ENCODE data around the gene BARX1.

Gene BARX1, protein sequence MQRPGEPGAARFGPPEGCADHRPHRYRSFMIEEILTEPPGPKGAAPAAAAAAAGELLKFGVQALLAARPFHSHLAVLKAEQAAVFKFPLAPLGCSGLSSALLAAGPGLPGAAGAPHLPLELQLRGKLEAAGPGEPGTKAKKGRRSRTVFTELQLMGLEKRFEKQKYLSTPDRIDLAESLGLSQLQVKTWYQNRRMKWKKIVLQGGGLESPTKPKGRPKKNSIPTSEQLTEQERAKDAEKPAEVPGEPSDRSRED

DNA sequence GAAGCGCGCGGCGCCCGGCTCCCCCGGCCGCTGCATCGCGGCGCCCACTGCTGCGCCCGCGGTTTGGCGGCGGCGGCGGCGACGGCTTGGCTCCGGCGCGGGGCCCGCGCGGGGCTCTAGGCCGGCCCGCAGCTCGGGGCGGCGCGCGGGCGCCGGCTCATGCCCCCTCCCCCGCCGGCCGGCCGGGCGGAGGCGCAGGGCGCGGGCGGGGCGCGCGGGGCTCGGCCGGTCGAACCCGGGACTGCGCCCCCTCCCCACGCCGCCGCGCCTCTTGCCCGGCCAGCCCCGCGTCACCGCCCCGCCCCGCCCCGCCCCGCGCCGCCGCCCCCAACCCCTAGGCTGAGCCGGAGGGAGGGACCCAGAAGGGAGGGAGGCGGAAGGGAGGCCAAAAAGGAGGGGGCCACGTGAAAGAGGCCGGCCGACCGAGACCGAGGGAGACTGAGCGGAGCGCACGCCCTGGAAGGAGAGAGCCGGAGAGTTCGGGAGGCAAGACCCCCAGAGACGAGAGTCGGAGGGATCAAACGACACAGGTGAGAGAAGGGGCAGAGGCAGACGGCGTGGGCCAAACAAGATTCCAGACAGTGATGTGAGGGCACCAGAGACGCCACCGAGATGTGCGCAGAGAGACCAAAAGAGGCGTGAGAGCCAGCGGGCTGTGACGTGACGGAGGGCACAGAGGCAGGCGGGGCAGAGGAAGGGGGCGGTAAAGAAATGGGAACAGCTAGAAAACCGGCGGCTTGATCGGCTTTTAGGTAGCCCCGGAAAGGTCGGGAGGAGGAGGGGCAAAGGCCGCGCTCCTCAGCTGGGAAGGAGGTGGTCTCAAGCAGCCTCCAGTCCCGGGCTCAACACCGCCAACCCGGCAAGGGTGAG is at the start of gene BARX1:
Gene BARX1, minus strand, starts transcription at position 245 of the 870 bp plus-strand sequence. Its CDS starts 209 bp downstream, at position 36.
- no peak within 1 kb of the TSS for H3K4me3 ChIP-seq (ENCODE audit: low read depth, low read length)
- no peak for DNase-seq (ENCODE audit: low read depth, low spot score)
- TF ChIP-seq, protein P1, sequence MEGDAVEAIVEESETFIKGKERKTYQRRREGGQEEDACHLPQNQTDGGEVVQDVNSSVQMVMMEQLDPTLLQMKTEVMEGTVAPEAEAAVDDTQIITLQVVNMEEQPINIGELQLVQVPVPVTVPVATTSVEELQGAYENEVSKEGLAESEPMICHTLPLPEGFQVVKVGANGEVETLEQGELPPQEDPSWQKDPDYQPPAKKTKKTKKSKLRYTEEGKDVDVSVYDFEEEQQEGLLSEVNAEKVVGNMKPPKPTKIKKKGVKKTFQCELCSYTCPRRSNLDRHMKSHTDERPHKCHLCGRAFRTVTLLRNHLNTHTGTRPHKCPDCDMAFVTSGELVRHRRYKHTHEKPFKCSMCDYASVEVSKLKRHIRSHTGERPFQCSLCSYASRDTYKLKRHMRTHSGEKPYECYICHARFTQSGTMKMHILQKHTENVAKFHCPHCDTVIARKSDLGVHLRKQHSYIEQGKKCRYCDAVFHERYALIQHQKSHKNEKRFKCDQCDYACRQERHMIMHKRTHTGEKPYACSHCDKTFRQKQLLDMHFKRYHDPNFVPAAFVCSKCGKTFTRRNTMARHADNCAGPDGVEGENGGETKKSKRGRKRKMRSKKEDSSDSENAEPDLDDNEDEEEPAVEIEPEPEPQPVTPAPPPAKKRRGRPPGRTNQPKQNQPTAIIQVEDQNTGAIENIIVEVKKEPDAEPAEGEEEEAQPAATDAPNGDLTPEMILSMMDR (IDR thresholded peaks at IDR 0.05; ENCODE audit: low read depth, low read length), result no peak
- in situ Hi-C loops (cut with HindIII; ENCODE audit: low sequenced_read_pairs), result no loop called here

DNA sequence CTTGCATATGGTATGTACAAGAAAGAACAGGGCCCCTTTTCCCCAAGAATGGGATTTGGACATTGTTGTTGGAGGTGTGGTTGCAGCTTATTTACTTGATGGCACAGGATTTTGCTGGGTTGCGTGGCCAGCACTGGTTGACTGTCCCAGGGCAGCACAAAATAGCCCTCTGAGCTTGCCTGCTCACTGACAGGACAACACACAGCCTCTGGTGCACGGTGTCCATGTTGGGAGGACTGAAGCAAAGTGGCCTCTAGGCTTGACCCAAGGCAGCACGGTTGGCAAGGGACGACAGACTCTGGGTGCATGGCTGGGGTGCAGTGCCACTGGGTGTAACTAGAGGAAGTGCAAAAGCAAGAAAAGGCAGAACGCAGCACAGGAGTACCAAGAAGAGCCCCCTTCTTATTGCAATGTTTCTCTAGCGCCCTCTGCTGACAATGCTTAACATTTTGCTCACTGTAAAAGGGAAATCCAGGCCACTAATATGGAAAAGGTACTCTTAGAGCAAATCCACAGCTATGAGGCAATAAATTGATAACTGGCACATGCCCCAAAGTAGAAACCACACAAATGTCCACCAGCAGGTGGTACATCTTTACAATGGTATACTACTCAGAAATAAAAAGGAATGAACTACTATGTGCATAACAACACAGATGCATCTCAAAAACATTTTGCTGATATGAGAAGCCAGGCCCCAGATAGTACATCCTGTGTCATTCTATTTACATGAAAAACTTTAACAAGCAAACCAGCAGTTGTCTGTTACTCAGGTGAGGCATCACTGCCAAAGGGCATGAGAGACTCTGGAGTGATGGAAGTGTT is 47.4 kb upstream of the BARX1 start:
- DNase-seq (ENCODE audit: low read depth, low spot score), result peak; percentile 57

DNA sequence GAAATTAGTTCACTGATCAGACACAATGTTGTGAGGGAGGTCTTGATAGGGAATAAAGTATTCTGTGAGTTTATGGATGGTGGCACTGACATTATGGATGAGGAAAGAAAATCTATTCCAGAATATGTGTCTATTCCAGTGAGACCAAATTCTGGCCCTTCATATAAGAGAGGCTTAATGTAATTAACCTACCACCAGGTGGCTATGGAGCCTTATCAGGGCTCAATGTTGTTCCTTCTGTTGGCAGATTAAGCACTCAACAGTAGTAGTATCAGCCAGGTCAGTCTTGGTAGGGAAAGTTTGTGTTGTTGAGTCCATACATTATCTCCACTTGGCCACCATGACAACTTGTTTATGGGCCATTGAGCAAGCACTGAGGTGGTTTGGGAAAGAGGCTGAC is 41.7 kb upstream of the BARX1 start:
- in situ Hi-C loops (cut with HindIII; ENCODE audit: low sequenced_read_pairs), result no loop called here
- TF ChIP-seq, protein P1 (IDR thresholded peaks at IDR 0.05; ENCODE audit: low read depth, low read length), result no peak
- no peak for DNase-seq (ENCODE audit: low read depth, low spot score)
- H3K4me3 ChIP-seq (ENCODE audit: low read depth, low read length), result no peak overlapping the region

More for the DNA sequence above, 47.4 kb upstream of the BARX1 start:
- in situ Hi-C loops (cut with HindIII; ENCODE audit: low sequenced_read_pairs), result no loop called here
- TF ChIP-seq, protein P1 (IDR thresholded peaks at IDR 0.05; ENCODE audit: low read depth, low read length), result peak; percentile 61
- no peak overlapping the region for H3K4me3 ChIP-seq (ENCODE audit: low read depth, low read length)

DNA sequence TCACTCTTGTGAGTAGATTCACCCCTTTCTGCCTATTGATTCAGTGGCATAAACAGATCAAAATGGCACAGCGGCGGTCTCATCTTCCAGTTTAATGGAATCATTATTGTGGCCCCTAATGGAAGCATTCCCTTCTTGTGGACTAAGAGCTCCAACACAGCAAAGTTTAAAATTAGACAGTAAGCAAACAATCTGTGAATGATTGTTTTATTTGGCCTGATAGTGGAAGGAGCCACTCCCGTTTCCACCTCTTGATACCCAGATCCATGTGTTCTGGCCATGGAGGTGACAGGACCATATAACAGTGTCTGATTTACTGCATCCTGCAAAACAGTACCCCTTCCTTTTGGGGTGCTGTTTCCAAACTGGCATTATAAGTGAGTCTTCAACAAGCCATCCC is 41.2 kb upstream of the BARX1 start:
- TF ChIP-seq, protein P1 (IDR thresholded peaks at IDR 0.05; ENCODE audit: low read depth, low read length), result no peak
- in situ Hi-C loops (cut with HindIII; ENCODE audit: low sequenced_read_pairs), result no loop called here
- H3K4me3 ChIP-seq (ENCODE audit: low read depth, low read length), result no peak overlapping the region
- no peak for DNase-seq (ENCODE audit: low read depth, low spot score)

DNA sequence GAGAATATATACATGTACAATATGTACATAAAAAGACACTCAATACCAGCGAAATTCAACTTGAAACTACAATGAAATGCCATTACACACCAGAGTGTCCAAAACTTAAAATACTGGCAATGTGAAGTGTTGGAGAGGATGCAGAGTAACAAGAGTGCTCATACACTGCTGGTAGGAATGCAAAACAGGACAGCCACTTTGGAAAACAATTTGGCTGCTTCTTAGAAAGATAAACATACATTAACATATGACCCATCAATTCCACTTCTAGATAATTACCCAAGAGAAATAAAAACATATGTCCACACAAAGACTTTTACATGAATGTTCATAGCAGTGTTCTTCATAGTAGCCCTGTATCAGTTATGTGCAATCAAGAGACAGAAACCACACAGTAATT is 39.4 kb upstream of the BARX1 start:
- H3K4me3 ChIP-seq (ENCODE audit: low read depth, low read length), result no peak overlapping the region
- in situ Hi-C loops (cut with HindIII; ENCODE audit: low sequenced_read_pairs), result no loop called here
- TF ChIP-seq, protein P1 (IDR thresholded peaks at IDR 0.05; ENCODE audit: low read depth, low read length), result no peak
- DNase-seq (ENCODE audit: low read depth, low spot score), result no peak

DNA sequence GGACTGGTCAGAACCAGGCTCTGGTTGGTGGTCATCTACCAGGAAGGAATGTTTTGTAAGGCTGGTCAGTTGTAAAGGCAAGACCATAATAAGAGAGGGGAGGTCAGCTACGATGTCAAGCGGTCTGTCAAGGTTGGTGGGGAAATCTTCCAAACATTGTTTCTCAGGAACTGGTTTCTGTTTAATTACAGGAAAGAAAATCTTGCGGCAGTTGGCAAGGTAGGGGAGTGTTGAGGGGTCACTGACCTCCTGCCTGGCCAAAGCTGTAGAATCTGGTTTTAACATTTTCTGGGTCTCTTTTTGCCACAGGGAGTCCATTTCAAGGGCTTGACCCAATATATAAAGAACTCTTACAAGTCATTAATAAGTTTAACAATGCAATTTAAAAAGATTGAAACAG is 39.0 kb upstream of the BARX1 start:
- in situ Hi-C loops (cut with HindIII; ENCODE audit: low sequenced_read_pairs), result no loop called here

More for the DNA sequence above, 39.0 kb upstream of the BARX1 start:
- DNase-seq (ENCODE audit: low read depth, low spot score), result no peak
- TF ChIP-seq, protein P1 (IDR thresholded peaks at IDR 0.05; ENCODE audit: low read depth, low read length), result no peak
- no peak overlapping the region for H3K4me3 ChIP-seq (ENCODE audit: low read depth, low read length)
